DND-41 (cell line): Measurements from ENCODE around the gene FOXL2.

Experiments
- ATAC-seq: fragments of 200-7000 bp; cut with Tn5 transposase; 3 replicates; pipeline ENCODE4 v1.9.1; 2021; ENCODE audit warnings: low read depth; ENCODE audit not compliant: insufficient read depth
- DNase-seq: peaks from one replicate; pipeline ENCODE4 v3.0.0-alpha.2; 2020
- H2AFZ ChIP-seq: 2 replicates; pipeline ENCODE4 v1.6.0; 2012; ENCODE audit warnings: low read depth, low read length
- H3K27ac ChIP-seq: 2 replicates; pipeline ENCODE4 v1.5.1; 2012; ENCODE audit warnings: low read length, inconsistent platforms
- H3K27me3 ChIP-seq: fragments of 200-600 bp; sonication (generic); 2 replicates; pipeline ENCODE4 v1.6.0; 2012; ENCODE audit warnings: low read length, mild to moderate bottlenecking, inconsistent platforms; ENCODE audit not compliant: insufficient read depth, poor library complexity
- H3K36me3 ChIP-seq: 2 replicates; pipeline ENCODE4 v1.5.1; 2012; ENCODE audit warnings: low read length, inconsistent platforms; ENCODE audit not compliant: insufficient read depth
- H3K4me1 ChIP-seq: 2 replicates; pipeline ENCODE4 v1.5.1; 2012; ENCODE audit warnings: mild to moderate bottlenecking, low read length; ENCODE audit not compliant: insufficient read depth
- H3K4me2 ChIP-seq: 2 replicates; pipeline ENCODE4 v1.6.0; 2012; ENCODE audit warnings: mild to moderate bottlenecking, moderate library complexity, low read length, inconsistent platforms; ENCODE audit not compliant: insufficient read depth
- H3K4me3 ChIP-seq, 2 experiments: fragments of 200-600 bp in 1 of 2; shearing (Covaris generic) in 1 of 2; 2 replicates each; pipeline ENCODE4 v1.5.1; 2012 to 2016; ENCODE audit warnings: inconsistent platforms in 2 of 2, low read length in 2 of 2, mild to moderate bottlenecking in 2 of 2, low read depth in 1 of 2, moderate library complexity in 1 of 2
- H3K79me2 ChIP-seq: 2 replicates; pipeline ENCODE4 v1.6.0; 2012; ENCODE audit warnings: low read length, inconsistent platforms; ENCODE audit not compliant: insufficient read depth
- H3K9ac ChIP-seq: 2 replicates; pipeline ENCODE4 v1.6.0; 2012; ENCODE audit warnings: low read depth, mild to moderate bottlenecking, inconsistent platforms, low read length, moderate library complexity
- H3K9me3 ChIP-seq: 2 replicates; pipeline ENCODE4 v1.5.1; 2012; ENCODE audit warnings: low read length, moderate library complexity, mild to moderate bottlenecking, inconsistent platforms; ENCODE audit not compliant: insufficient read depth, severe bottlenecking
- H4K20me1 ChIP-seq: 2 replicates; pipeline ENCODE4 v1.6.0; 2012; ENCODE audit warnings: low read length; ENCODE audit not compliant: insufficient read depth
- CTCF ChIP-seq: IDR thresholded peaks from 2 replicates; pipeline ENCODE4 v1.5.1; 2012; ENCODE audit warnings: borderline replicate concordance, low read length, moderate library complexity, mild to moderate bottlenecking; ENCODE audit not compliant: poor library complexity, severe bottlenecking; ENCODE audit errors: extremely low read depth
- EZH2 ChIP-seq: IDR thresholded peaks from 3 replicates; pipeline ENCODE4 v1.6.1; 2012; ENCODE audit warnings: borderline replicate concordance, low read depth, mild to moderate bottlenecking, moderate library complexity, low read length, inconsistent platforms; ENCODE audit not compliant: severe bottlenecking

Gene FOXL2

GRCh38 chr3:138915503-138916498, 31.1 kb downstream of the FOXL2 start:
- no peaks in the 10 kb centered on the region for H3K79me2 ChIP-seq

GRCh38 chr3:138914870-138915502, 32.0 kb downstream of the FOXL2 start:
- Histone ChIP-seq H3K4me1 (peaks cover 16% of the 10 kb centered on the region), H3K4me2 (peak overlapping the region; percentile 92), H3K9ac (peak overlapping the region; percentile 68), H3K9me3 (no peaks in the 10 kb centered on the region), H3K27me3 (no peaks in the 10 kb centered on the region), H4K20me1 (no peaks in the 10 kb centered on the region), H3K27ac (peak overlapping the region; percentile 45; the same call in 1 of the 2 replicates), H3K79me2 (no peaks in the 10 kb centered on the region), H2AFZ (peak overlapping the region; percentile 94), H3K4me3 (peak overlapping the region; percentile 45 to 74; a peak in 3 of 4 replicates), H3K36me3 (no peaks in the 10 kb centered on the region)
- peak; percentile 15 for ATAC-seq
- no peak for TF ChIP-seq EZH2
- no peak for TF ChIP-seq CTCF
- no peak for DNase-seq

More at GRCh38 chr3:138915503-138916498, 31.1 kb downstream of the FOXL2 start:
- peak overlapping the region; percentile 68 for H3K9ac ChIP-seq
- H3K4me2 ChIP-seq = peak overlapping the region; percentile 92
- peak overlapping the region; percentile 94 for H2AFZ ChIP-seq
- no peaks in the 10 kb centered on the region for H3K9me3 ChIP-seq
- peak overlapping the region; percentile 45 to 74; a peak in 3 of 4 replicates for H3K4me3 ChIP-seq
- H4K20me1 ChIP-seq = no peaks in the 10 kb centered on the region
- ATAC-seq (peak; percentile 93), DNase-seq (peak; percentile 90)
- no peaks in the 10 kb centered on the region for H3K27me3 ChIP-seq
- no peaks in the 10 kb centered on the region for H3K36me3 ChIP-seq
- TF ChIP-seq EZH2 = no peak
- TF ChIP-seq CTCF = peak; percentile 86
- peaks cover 16% of the 10 kb centered on the region for H3K4me1 ChIP-seq
- peak overlapping the region; percentile 70 for H3K27ac ChIP-seq

GRCh38 chr3:138913766-138914165, 33.2 kb downstream of the FOXL2 start:
- H3K36me3 ChIP-seq = no peaks in the 10 kb centered on the region
- H2AFZ ChIP-seq = no peak overlapping the region
- no peak for ATAC-seq
- H3K27ac ChIP-seq = no peak overlapping the region
- no peak for DNase-seq
- no peaks in the 10 kb centered on the region for H4K20me1 ChIP-seq
- no peak overlapping the region for H3K4me3 ChIP-seq
- no peak overlapping the region for H3K9ac ChIP-seq
- H3K4me1 ChIP-seq = peaks cover 16% of the 10 kb centered on the region
- no peaks in the 10 kb centered on the region for H3K27me3 ChIP-seq
- TF ChIP-seq CTCF = no peak
- TF ChIP-seq EZH2 = no peak
- no peaks in the 10 kb centered on the region for H3K9me3 ChIP-seq
- no peak overlapping the region for H3K4me2 ChIP-seq
- no peaks in the 10 kb centered on the region for H3K79me2 ChIP-seq
